ENCODE results near the gene SKOR2.

- TF ChIP-seq POLR2A (IDR thresholded peaks at IDR 0.05) (no peak), CTCF (IDR thresholded peaks at IDR 0.05) (no peak)
Measured at GRCh38 chr18:47263430-47264307, 12.2 kb upstream of the SKOR2 start.

Measured in right lobe of liver (tissue), 4 donors.